HG02588 (cell line): ENCODE measurements around the gene TEX26.

ENCODE experiments used
- ATAC-seq: cut with Tn5 transposase; IDR thresholded peaks from one replicate; pipeline ENCODE4 v1.9.1; 2021; ENCODE audit warnings: mild to moderate bottlenecking, moderate library complexity; ENCODE audit not compliant: unreplicated experiment

The TEX26 gene

GRCh38 chr13:30932481-30933353, at the start of gene TEX26:
TEX26 (plus strand) TSS chr13:30932656; CDS start chr13:30932716, 60 bp downstream.
- no peak for ATAC-seq

DNA sequence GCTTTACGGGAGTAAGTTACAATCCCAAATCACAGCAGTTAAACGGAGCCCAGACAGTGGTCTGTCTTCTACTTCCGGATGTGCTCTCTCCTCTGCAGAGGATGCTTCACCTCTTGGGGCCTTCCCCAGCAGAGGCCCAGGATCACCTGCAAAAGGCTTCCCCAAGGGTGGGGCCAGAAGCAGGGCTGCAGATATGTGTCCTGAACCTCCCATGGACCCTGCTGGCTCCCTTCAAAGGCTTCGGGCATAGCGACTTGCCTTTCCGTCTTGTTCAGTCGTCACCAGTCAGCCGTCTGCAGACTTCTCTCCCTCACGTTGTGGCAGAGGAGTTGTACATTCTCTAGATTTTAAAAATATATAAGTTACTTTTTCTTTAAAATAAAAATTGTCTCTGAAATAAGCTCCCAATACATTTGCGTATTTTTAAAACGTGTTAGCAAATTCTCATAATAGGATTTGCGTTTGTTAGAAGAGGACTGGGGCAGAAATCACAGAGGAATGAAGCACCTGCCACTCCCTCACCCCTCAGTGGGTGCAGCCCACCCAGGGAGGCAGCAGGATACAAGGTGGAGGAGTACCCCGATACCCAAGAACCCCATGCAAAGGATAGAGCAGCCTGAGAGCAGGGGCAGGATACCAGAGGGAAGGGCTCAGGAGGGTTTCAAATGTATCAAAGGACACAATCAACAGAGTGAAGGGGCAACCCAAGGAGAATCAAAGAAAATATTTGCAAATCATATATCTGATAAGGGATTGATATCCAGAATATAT, 49.3 kb upstream of the TEX26 start:
- ATAC-seq: no peak

DNA sequence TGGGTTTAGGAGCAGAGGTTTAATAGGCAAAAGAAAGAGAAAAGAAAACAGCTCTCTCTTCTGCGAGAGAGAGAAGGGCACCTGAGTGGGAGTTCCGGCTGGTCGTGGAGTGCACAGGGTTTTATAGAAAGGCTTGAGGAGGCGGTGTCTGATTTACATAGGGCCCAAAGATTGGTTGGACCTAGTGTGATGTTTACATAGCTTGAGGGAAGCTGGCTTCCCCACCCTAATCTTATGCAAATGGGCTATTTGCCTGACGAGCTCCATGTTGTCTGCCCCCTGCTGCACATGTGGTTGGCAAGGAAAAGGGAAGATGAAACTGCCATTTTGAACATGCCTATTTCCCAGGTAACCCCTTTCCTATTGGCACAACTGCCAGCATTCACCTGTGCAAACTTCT, 47.9 kb upstream of the TEX26 start:
- no peak for ATAC-seq

DNA sequence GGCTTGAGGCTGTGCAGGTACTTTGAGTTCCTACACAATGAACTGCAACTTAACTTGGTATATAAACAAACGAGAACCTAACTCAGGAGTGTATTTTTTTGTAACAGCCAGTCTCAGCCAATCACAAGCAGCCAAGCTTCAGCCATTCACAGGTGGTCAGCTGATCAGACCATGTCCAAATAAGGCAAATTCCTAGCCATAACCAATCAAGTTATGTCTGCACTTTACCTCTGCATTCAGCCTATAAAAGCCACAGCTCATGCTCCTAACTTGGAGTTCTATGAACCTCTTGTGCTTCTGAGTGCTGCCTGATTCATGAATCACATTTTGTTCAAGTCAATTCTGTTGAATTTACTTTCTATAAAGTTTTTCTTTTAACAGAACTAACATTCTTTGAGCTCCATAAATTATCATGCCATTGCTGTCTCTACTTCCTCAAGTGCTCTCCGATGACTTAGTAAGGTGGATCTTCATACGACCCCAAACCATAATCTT, 43.2 kb upstream of the TEX26 start:
- no peak for ATAC-seq

GRCh38 chr13:30892966-30893365, 39.5 kb upstream of the TEX26 start:
- ATAC-seq: no peak

- ATAC-seq: no peak
Measured at GRCh38 chr13:30895773-30896172, 36.7 kb upstream of the TEX26 start.

GRCh38 chr13:30898070-30898469, 34.4 kb upstream of the TEX26 start:
- ATAC-seq: no peak

DNA sequence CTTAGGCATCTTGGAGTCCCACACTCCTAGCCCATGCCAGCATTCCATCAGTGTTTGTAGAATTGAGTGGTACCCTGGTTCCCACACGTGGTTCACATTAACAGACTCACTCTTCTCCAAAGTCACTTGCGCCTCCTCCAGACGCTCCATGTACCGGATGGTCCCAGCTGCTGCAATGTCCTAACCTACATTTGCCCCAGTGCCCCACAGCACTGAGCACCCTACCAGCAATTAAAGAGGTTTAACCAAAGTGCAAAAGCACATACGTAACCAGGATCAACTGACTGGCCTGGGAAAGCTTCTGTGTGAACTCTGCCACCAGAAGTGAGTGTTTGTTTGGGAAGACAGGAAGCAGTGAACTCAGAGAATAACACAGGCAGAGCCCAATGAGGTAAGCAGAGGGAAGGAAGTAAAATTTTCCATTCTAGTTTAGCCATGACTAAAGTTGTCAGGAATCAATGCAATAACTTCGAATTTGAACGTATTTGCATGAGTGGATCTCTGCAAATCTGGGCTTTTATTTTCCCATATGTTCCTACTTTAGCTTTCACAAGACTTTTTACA, 33.7 kb upstream of the TEX26 start:
- ATAC-seq: no peak

GRCh38 chr13:30900436-30900835, 32.0 kb upstream of the TEX26 start:
- ATAC-seq: no peak

DNA sequence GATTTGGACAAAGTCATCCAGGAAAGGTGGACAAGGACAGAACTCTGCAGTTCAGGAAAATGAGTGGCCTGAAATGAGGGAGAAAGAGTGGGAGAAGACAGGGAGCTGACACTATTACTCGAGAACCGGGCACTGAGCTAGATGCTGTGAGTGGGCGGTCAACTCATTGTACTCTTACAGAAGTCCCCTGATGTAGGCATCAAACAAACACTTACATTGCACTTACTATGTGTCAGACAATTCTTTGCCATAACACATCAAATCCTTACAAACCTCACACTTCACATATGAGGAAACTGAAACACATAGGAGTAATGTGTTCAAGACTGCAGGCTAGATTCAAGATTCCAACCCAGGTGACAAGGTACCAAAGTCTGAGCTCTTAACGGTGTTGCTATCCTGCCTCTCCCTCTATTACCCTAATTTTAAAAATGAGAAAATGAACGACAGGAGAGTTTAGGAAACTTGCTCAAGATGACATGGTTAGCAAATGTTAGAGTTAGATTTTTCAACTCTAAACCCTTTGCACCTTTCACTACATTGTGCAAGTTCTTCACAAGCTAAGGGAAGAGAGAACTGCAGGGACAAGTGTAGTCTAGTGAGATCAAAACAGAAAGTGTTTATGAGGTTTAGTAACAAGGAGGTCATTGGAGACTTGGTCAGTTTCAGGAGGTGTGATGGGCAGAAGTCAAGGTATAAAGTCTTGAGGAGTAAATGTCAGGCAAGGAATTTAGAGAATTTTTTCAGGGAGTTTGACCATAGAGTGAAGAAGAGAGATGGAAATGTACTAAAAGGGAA, 31.3 kb upstream of the TEX26 start:
- ATAC-seq: no peak

DNA sequence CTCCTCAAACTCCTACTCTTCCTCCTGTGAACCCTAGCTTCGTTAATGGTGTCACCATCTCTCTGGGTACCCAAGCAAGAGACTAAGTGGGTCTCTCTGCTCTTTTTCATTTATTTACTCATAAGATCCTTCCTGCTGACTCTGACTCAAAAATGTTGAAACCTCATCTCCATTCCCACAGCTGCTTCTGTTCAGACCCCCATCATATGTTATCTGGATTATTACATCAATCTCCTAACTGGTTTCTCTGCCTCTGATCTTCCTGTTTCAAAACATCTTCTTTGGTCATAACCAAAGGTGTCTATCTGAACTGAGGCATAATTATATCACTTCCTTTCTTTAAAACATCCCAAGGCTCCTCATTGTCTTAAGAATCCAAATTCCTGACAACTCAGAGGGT, 28.4 kb upstream of the TEX26 start:
- no peak for ATAC-seq

DNA sequence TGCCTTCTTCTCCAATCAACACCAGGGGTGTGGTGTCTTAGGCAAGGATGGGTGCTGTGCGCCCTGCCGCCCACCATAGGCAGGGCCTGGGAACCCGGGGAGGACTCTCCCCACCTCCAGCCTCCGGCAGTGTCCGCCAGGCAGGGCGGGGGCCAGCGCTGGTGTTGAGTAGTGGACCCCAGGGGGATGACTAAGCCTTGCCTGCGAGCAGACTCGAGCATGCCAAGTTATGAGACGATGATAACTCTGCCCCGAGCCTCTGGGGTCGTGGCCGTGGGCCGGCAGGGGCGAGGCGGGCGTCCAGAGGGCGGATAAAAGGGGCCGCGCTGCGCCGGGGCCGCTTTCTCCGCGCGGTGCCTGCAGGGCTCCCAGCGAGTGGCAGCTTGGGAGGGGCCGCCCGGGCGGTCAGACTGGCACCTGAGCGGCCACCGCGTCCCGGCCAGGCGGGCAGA, 26.5 kb upstream of the TEX26 start, which contains the start of gene MEDAG:
MEDAG (plus strand) TSS at position 340 of the 452 bp plus-strand sequence. CDS start 245 bp downstream, outside the sequence.
- no peak for ATAC-seq

DNA sequence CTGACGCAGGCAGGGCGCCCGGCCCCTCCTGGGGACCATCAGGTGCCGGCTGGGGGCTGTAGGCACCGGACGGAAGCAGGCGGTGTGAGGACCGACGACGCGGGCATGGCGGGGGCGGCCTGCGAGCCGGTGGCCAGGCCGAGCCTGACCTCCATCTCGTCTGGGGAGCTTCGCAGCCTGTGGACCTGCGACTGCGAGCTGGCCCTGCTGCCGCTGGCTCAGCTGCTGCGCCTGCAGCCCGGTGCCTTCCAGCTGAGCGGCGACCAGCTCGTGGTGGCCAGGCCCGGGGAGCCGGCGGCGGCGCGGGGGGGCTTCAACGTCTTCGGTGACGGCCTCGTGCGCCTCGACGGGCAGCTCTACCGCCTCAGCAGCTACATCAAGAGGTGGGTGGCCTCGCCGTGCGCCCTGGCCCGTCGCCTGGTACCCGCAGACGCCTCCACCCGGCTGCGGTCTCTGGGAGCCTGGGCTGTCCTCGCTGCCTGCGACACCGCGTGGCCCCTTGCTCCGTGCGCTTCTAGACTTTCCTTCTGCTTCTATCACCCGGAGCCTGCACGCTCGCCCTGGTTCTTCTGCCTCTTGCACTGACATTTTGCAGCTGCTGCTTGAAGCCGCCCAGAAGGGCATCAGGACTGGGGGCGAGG, 25.9 kb upstream of the TEX26 start:
- ATAC-seq: no peak

GRCh38 chr13:30907121-30907861, 25.2 kb upstream of the TEX26 start:
- no peak for ATAC-seq

DNA sequence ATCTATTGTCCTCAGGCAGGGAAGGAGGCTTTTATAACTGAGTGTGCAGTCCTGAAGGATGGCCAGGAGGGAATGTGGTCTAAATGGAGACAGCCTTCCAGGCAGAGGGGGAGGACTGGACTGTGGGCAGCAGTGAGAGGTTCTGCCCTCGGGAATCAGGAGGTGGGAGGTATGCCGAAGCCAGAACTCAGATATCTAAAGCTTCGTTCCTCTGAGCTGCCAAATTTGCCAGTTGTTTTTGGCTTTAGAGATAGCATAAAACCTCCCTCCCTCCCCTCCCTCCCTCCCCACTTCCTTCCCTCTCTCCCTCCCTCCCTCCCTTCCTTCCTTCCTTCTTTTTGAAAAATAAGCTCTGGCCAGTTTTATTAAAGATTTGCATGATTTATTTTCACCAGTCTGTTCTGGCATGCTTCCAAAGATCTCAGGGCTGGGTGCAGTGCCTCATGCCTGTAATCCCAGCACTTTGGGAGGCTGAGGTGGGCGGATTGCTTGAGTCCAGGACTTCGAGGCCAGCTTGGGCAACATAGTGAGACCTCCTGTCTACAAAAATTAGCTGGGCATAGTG, 24.0 kb upstream of the TEX26 start:
- no peak for ATAC-seq

GRCh38 chr13:30910676-30911075, 21.8 kb upstream of the TEX26 start:
- ATAC-seq: no peak

DNA sequence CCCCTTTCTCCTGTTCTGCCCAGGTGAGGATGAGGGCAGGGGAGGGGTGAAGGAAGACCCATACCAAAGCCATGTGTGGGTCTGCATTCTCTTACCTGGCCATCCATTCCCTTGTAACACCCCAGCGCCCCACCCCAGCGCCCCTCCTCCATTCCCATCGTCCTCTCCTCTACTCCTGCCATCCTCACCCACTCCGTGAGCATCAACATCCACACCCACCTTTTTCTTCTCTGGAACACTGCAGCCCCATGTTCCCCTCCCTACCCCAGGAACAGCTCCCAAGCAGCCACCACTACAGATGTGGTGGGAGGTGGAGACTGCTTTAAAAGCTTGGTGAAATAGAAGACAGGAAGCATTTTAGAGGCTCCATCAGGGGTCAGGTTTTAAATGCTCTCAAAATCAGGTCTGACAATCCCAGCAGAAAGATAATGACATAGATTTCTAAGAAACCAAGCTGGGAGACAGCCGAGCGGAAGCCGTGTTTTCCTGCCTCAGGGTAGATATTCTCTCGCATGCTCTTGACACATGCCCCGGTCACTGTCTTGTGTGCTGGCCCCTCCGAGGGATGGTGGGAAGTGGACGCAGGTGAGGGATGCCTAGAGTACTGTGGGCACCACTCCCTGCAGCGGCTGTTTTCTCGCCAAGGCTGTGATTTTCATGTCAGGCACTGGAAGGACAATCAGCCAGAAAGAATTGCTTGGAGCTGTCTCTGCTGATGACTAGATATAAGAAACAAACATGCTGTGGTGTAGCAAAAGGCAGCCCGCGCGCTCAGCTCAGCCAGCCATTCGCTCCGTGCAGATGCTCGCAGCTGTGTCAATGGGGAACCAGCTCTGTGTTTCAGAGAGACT, 16.5 kb upstream of the TEX26 start:
- ATAC-seq: no peak

- ATAC-seq: no peak
Measured at GRCh38 chr13:30916991-30917390, 15.5 kb upstream of the TEX26 start.
